Stimulated activated CD4-positive, alpha-beta T cell treated with anti-CD3 and anti-CD28 coated beads, TNF-alpha, amount 100 ng/mL, for 24 hours (primary cell): ENCODE data around the gene FHL2.

Experiments used
- DNase-seq, 3 experiments: peaks; one replicate each; pipeline ENCODE4 v3.0.0-alpha.2; 2020; ENCODE audit warnings: low read depth in 3 of 3

FHL2 gene

DNA sequence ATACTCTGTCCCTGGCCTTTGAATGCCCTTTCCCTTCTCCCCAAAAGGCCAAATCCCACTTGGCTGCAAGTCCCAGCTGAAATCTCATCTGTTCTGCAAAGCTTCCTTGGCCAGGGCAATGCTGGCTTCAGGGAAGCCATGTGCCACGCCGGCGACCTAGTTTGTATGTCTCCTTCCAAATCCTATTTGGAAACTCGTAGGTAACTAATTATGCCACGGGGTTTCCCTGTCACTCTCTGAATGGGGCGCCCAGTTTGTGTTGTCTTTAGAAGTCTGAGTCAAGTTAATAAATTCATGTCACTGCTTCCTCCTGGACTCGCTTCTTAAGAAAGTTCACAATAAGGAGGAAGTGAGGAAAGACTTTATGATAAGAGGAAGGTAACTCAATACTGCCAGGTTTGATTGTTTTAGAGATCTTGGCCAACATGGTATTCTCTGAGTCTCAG is 19.1 kb downstream of the FHL2 start:
- no peak for DNase-seq

DNA sequence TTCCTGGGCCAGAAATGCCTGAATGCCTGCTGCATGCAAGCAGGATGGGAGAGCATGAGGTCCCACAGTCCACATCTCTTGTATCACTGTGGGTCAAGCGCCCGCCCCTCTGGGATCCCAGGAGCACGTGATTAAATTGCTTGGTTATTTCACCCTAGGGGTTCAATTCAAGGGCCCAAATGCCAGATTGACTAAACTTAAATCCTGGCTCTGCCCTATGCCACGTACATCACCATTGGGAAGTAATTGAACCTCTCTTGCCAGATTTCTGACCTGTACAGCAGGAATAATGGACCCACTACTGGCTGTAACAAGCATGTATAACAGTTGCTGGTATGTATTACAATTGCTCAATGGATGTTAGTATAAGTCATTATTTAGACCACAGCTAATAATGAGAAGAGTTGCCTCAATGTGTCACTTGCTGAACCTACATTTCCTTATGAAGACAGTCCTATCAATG is 19.9 kb downstream of the FHL2 start:
- DNase-seq = no peak

DNA sequence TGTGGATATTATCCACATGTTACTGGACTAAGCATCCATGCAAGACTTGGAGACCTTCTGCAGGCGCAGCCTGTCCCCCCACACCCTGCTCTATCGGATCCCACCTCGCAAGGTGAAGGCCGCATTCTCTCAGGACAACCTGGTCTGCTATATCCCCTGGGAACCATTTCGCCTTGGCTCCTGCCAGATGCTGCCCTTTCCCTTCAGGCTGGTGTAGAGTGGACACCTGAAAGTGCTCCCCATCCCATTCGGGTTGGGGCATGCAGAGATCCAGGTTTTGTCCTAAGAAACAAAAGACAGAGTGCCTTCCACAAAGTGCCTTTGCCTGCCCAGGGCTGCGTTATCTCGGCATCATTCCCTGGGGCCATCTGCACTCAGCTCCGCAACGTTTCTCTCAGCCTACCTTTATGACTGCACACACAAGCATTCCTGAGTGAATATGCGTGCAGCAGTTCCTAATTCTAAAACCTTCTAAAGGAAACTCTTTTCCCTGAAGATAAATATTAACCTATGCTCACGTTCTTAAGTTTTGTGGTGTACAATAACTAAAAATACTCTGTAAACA is 20.5 kb downstream of the FHL2 start:
- no peak for DNase-seq

DNA sequence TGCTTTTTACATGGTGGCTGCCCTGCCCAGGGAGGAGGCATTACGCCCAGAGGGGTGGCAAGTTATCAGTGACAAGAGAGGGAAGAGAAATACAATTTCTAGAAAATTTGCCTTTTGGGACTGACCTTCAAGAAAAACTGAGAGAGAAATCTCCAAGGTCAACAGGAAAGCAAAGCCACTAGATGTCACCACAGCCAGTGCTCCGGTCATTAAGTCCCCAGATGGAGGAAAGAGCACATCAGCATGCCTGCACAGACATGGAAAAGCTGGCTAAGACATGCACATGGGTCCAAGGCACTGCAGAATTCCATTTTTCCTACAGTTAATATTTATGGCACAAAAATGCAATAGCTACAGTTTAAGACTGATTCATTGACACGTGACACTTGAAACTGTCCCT is 21.0 kb downstream of the FHL2 start:
- DNase-seq = no peak

DNA sequence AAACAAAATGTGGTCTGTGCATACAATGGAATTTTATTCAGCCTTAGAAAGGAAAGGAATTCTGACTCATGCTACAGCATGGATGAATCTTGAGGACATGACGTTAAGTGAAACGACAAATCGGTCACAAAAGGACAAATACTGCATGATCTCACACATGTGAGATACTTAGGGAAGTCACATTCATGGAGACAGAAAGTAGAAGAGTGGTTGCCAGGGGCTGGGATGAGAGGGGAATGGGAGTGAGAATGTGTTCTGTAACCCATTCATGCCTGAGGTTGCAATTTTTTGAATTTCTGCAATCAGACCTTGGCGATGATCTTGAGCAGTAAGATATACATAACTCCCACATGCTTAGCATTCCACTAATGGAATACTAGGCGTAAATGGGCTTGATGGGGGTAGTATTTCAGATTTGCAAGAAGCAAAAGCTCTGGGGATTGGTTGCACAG is 22.0 kb downstream of the FHL2 start:
- DNase-seq = no peak

DNA sequence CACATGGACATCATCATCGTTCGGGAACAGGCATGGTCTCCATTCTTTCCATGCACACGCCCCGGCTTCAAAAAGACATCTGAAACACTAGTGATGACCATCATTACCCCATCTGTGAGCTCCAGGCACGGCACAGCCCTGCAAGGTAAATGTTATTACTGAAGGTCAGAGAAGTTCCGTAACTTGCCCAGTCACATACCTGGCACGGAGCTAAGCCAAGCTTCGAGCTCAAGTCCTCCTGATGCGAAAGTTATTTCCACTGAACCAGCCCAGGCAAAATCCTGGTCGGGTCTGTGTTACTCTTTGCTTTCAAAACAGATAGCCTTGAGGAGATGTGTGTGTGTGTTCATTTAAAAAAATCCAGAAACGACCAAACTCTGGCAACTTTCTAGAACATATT is 22.8 kb downstream of the FHL2 start:
- no peak for DNase-seq

DNA sequence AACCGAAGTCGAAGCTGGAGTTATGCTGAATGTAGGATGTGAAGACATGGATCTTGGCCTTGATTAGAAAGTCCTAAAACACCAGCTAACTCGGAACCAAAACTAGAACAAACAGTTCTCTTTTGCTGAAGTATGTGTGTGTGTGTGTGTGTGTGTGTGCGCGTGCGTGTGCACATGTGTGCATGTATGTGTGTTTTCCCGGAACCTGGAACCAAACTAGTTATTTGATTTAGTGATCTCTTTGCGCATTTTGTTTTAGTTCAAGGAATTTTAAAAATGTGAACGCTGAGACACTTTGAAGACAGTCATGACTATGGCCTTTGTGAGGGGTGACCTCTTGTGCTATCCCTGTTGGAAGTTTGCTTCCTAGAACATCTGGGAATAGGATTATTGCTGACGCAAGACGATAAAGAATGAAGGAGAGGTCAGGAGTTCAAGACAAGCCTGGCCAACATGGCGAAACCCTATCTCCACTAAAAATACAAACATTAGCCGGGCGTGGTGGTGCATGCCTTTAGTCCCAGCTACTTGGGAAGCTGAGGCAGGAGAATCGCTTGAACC is 23.8 kb downstream of the FHL2 start:
- DNase-seq = no peak

DNA sequence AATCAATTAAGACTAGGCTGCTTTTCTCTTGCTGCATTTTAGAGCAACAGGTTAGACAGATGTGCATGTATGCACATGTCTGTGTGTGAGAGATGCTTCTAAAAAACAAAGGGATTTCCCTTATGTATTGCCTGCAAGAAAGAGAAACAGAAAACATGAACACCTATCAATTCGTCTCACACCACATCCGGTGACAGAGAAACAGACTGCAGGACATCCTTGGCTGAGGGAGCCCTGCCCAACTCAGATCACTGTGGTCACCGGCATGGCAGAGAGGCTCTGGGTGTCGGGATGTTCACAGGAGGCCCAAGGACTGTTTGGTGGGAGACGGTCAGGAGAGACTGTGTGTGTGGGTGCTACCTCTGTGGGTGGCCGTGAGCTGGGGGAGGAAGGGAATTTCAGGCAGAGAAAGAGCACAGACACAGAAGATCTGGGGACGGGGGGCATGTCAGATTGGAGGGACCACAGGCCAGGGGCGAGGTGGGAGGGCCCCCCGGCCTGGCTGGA is 24.9 kb downstream of the FHL2 start:
- DNase-seq = no peak

DNA sequence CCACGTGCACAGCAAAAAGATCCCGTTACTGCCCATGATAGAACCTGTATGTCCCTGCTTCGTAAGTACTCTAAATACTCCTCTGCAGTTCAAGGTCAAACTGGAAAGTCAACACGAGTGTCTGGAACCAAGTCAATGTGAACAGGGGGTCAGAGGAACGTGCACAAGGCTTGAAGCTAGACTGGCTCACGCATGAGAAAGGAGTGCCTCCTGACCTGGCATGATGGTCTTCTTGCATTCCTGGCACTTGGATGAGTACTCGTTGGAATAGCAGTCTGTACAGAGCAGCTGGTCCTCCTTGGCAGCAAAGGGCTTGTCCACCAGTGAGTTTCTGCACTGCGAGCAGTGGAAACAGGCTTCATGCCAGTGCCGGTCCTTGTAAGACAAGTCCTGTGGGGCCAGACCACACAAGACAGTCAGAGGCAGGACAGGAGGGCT is 25.5 kb downstream of the FHL2 start:
- DNase-seq = no peak

DNA sequence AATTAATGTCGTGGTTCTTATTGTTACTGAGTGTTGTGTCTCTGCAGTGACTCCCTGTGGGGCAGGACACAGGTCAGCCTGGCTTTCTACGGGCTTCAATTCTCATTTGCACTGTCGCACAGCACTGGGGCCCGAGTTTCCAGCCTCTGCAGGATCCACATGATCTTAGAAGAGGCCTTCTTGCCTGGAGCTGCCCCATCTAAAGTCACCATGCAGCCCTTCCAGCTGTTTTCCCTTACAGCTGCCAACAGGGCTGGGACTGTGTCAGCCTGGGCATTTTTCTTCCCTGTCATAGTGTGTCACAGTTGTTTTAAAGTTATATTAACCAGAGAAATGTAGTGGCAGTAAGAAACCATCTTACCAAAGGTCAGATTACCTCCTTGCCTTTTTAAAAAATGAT is 27.0 kb downstream of the FHL2 start:
- no peak for DNase-seq

DNA sequence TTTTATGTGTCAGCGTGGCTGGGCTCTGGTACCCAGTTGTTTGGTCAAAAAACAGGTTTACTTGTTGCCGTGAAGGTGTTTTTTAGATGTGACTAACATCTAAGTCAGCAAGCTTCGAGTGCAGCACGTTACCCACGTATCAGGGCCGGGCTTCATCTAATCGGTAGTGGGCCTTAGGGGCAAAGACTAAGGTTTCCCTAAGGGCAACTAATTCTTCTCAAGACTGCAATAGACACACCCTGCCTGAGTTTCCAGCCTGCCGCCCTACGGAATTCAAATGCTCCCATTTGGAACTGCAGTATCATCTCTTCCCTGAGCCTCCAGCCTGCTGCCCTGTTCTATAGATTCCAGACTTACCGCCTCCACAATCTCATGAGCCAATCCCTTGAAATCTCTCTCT is 27.7 kb downstream of the FHL2 start:
- DNase-seq = no peak

DNA sequence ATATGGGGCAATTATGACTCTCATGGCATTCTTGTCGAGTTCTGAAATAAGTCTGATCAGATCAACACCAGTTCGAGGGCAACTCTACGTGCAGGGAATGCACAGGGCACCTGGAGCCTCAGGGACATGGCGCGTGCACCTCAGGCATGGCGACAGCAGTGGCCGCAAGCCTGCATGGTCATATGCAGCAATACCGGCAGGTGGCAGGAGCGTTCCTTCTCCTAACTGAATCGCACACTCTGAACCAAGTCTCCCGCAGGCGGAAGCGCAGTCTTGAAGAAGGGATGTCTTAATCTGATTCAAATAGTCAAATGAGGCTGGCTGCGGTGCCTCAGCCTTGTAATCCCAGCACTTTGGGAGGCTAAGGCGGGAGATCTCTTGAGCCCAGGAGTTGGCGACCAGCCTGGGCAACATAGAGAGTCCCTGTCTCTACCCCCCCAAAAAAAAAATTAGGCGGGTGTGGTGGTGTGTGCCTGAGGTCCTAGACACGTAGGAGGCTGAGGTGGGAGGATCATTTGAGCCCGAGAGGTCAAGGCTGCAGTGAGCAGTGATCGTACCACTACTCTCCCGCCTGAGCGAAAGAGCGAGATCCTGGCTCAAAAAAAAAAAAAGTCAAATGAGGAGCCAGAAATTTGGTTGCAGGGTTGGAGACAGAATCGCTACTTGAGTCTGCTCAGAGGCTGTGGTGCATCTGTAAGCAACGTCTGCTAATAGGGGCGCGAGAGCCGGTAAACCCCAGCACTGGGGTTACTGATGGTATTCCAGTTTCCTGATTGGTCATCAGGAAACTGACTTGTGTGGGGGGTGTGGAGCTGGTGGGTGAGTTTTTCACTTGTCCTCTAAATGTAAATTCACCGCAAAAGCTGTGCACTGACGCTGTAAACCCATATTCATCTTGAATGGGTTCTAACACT is 28.8 kb downstream of the FHL2 start:
- DNase-seq = peak; percentile 71 to 87 (median 78)

DNA sequence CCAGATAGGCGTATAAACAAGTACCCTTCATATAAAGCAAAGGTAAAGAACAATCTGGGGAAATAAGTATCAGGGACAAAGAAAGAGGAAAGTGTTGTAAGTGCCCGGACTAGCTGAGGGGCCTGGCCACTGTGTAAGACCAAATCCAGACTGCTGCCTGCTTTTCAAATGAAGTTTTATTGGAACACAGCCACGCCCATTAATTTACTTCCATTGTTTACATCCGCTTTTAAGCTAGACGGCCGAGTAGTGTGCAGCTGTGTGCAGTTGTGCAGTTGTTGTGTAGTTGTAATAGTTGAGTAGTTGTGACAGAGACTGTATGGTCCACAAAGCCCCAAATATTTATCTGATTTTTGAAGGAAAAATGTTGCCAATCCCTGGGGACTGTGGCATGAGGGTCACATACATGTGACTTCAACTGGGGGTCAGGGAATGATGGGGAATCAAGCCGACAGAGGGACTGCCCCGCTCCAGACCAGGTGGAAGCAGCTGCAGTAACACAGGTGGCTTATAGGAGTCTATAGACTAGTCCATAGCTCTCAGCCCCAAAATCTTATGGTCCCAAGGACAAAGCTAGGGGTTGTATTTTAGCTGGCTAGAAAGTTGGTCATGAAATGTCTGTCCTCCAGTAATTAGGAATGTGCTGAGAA is 30.0 kb downstream of the FHL2 start:
- no peak for DNase-seq

DNA sequence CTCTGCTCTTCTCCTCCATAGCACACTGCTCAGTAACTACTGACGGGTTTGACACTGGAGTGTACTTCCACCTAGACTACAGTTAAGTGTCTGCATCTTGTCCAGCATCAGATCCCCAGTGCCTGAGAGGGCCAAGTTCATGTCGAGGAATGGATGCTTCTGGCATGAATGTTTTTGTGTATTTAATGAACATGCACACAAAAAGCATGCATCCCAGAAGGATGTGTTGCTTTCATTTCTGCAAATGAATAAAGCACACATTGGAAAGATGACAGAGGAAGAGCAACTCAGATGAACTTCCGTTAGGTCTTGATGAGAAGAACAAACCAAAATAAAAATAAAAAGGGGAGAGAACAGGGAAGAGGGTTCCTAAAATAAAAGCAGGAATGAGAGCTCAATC is 33.6 kb downstream of the FHL2 start:
- no peak for DNase-seq

DNA sequence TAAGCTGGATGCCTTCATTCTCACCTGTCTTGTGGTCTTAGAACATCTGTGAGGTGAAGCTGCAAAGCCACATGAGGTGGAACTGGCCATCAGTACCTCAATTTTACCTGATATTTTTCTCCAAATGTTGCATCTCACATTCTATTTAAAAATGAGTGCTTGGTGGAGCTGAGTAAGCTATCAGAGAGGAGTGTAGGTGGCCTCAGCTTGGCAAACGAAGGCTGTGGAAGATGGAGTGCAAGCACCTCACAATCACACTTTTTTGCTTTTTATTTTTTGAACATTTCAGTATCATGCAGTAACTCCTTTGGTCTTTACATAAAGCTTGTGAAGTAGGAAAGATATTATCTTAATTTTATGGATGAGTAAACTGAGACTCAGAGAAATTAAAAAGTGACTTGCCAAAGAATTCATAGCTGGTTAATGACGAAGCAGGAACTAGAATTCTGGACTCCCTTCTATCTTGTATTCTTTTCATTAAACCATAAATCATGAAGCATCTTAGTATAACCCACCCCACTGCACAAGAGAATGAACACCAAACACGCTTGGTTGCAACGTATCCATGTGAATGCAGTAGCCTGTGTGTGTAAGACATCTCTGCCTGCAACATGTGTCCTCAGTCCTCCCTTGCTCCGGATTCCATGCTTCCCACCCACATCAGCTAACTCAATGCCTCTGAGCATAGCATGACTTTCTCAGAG is 34.3 kb downstream of the FHL2 start:
- DNase-seq = no peak

DNA sequence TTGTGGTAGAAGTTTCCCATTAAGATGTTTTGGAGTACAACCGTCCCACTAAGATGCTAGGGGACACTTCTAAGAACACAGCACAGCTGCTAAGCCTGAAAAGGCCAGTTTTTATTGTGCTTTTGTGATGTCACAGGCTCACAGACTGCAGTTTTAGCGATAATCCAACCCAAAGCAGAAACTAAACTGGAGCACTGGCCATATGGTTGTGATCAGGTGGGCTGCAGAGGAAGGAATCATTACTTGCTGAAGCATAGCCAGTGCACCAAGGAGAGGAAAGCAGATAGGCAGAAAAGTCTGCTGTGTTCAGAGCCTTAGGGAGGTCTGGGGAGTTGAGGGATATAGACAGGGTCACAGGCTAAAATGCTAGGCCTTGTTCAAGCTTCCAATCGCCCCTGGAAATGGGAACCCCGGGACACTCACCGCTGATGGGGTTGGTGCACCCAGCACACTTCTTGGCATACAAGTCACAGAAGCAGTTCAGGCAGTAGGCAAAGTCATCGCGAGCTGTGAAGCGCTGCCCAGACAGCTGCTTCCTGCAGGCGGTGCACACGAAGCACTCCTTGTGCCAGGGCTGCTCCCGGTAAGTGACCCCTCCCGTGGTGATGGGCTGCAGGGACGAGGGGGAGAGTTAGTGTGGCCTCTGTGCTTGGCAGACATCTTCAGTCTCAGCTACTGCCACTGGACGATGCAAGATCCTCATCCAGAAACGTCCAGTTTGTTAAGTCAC is 35.8 kb downstream of the FHL2 start:
- no peak for DNase-seq

DNA sequence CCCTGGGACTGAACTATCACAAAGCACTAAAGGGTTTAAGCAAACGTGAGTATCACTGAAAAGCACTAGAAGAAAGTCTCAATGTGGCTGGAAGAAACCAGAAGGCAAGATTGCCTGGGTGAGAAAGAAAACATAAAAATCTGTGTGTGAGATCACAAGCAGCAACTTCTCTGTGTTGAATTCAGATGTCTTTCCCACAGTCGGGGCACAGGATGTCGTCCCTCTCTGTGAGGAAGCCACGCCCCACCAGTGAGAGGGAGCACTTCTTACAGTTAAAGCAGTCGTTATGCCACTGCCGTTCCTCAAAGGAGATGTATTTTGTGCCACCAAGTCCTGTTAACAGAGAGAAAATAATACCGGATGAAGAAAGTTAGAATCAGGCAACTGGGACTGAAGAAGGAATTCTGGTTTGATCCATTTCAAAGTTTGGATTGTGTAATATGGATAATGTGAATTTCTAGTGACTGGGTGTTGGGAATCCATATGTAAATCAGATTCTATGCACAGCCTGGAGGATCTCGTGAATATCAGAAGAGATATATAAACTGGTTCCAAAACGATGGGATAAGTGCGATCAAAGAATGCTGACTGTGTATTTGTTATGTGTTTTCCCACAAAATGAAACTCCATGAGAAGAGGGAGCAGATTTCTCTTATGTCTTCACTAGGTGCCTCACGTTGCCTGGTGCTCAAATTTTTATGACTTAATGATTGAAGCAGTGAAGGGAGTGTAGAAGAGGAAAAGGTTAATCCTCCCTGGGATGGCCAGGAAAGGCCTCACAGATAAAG is 37.6 kb downstream of the FHL2 start:
- DNase-seq = peak in 1 of 3 experiments; percentile 15

DNA sequence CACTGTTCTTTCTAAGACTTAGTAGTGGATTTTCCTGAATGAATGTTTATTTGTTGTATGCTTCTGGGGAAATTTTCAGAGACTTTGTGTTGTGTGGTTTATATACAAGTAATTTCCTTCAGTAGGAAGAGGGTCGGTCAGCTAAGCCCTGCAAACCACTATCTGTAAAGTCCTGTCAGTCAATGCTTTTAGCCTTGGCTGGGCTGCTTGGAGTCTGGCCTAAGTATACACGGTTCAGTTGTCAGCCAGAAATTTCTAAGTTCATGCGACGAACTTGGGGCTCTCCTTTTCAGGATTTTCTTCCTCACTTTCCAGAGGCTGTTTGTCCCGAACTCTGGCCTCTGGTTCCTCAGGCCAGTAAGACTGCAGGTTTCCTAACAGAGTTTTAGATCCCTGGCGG is 40.3 kb downstream of the FHL2 start:
- DNase-seq = no peak

DNA sequence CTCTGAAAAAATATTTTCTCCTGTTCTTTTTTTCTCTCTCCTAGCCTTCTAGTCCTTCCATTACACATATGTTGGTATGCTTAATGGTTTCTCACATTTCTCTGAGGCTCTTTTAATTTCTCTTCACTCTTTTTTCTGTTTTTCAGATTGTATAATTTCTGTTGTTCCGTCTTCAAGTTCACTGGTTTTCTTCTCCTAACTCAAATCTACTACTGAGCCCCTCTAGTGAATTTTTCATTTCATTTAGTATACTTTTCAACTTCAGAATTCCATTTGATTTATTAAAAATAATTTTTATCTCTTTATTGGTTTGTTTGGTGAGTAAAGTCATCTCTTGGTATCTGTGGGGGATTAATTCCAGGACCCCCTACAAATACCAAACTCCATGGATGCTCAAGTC is 41.7 kb downstream of the FHL2 start:
- no peak for DNase-seq
